HTR-8/SVneo (cell line): ENCODE results near the gene GPR153.
"Not testable (repeated sequence)": the region's sequence is repeated elsewhere in the genome, so short reads cannot be mapped to it uniquely, and the experiment has no call there.

ENCODE experiments used
- DNase-seq: peaks from one replicate; pipeline ENCODE4 v3.0.0; 2011; ENCODE audit warnings: low spot score, mixed read lengths; ENCODE audit not compliant: insufficient read length
- FAIRE-seq: peaks from 2 replicates; lab custom pipeline; 2011; peaks lifted over from hg19 to GRCh38; lab: Jason Lieb, UNC

The GPR153 gene

DNA sequence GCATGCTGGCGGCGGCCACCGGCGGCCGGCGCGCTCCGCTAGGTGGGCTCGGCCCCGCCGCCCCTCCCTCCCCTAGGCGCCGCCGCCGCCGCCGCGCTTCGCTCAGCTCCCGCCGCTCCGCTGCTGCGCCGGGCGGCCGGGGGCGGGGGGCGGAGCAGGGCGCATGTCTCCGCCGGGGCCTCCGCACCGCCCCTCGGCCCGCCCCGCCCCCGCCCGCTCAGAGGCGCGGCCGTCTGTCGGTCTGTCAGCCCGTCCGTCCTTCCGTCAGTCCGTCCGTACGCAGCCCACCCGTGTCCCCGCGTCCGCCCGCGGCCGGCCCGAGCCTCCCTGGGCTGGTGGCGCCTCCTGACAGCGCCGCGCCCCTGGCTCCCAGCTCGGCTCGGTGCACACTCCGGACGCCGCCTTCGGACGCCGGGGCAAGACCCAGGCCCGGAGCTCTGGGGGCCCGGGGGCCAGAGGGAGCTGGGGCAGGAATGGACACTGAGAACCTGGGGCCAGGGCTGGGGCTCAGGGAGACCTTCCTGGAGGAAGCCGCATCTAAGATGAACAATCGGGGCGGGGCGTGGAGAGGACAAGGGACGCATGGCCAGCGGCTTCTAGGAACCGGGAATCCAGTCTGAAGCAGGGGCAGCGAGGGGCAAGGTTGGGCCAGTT lies at the start of gene GPR153:
GPR153 (minus strand) TSS at position 138 of the 654 bp plus-strand sequence. CDS start 6,193 bp downstream, outside the sequence.
- peak; percentile 33 for FAIRE-seq
- peak; percentile 50 for DNase-seq

DNA sequence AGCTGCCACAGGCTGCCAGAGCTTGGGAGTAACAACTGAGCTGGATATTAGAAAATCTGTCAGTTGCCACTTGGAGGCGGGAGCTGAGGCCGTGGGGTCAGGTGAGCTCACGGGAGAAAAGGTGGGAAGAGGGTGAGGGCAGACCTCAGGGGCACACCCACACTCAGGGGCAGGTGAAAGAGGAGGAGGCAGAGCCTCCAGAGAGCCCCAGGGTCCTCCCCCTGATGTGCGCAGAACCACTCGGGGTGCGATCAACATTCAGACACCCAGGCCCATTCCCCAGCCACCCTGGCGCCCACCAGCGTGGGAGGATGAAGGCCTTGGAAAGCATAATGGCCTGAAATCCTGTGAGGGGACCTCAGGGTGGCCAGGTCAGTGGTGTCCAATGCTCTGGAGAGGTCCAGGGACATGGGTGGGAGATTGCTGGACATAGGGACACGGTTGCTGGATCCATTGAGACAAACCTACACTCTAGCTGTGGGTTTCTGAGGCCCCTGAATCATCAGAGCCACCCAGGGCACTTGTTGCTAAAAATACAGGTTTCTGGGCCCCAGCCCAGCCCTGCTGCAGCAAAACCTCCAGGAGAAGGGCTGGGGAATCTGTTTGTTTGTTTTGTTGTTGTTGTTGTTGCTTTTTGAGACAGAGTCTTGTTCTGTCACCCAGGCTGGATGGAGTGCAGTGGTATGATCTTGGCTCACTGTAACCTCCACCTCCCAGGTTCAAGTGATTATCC lies 49.4 kb upstream of the GPR153 start:
- FAIRE-seq (no peak), DNase-seq (no peak)

DNA sequence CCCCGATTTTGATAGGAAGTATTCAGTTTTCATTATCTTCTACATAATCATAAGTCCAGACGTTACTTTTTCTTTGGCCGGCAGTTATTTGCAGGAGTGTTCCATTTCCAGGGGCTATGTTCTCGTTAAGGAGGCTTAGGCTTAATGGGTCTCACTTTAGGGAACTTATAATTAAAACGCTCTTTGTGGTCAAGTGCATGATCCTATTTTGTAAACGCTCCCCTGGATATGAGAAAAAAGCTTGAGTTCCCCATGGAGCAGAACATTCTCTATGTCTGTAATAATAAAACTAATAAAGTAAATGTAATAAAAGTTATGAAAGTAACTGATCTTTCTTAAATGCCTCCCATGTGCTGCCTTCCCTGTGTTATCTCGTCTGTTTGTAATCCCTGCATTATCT lies 48.7 kb upstream of the GPR153 start:
- no peak for FAIRE-seq
- DNase-seq, result no peak

DNA sequence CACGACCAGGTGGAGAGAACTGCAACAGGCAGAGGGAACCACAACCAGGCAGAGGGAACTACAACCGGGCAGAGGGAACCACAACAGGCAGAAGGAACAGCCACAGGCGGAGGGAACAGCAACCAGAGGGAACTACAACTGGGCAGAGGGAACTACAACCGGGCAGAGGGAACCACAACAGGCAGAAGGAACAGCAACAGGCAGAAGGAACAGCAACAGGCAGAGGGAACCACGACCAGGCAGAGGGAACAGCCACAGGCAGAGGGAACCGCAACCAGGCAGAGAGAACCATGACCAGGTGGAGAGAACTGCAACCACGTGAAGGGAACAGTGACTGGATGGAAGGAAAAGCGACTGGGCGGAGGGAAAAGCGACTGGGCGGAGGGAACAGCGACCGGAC lies 47.6 kb upstream of the GPR153 start:
- FAIRE-seq (no peak), DNase-seq (no peak)

DNA sequence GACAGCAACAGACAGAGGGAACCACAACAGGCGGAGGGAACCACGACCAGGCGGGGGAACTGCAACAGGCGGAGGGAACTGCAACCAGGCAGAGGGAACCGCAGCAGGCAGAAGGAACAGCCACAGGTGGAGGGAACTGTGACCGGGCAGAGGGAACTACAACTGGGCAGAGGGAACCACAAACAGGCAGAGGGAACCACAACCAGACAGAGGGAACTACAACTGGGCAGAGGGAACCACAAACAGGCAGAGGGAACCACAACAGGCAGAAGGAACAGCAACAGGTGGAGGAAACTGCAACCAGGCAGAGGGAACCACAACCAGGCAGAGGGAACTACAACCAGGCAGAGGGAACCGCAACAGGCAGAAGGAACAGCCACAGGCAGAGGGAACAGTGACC lies 46.8 kb upstream of the GPR153 start:
- FAIRE-seq, result not testable (repeated sequence)

DNA sequence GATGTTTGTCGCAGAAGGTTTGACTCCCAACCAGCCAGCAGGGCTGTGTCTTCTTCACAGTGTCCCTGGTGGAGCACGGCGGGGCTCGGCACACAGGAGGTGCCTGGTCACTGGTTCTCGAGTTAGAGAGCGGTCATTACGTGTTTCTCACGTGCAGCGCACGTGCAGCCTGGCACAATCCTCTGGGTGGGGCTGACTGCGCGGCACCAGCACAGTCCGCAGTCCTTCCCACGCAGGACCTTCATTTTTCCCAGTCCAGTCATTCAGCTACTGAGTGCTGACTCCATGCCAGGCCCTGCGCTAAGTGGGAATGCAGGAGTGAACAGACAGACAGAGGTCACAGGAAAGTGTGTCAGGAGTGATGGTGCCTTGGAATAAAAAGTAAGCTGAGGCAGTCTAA lies 46.2 kb upstream of the GPR153 start:
- FAIRE-seq (no peak), DNase-seq (no peak)

More for the DNA sequence above, 46.8 kb upstream of the GPR153 start:
- DNase-seq, result not testable (repeated sequence)

DNA sequence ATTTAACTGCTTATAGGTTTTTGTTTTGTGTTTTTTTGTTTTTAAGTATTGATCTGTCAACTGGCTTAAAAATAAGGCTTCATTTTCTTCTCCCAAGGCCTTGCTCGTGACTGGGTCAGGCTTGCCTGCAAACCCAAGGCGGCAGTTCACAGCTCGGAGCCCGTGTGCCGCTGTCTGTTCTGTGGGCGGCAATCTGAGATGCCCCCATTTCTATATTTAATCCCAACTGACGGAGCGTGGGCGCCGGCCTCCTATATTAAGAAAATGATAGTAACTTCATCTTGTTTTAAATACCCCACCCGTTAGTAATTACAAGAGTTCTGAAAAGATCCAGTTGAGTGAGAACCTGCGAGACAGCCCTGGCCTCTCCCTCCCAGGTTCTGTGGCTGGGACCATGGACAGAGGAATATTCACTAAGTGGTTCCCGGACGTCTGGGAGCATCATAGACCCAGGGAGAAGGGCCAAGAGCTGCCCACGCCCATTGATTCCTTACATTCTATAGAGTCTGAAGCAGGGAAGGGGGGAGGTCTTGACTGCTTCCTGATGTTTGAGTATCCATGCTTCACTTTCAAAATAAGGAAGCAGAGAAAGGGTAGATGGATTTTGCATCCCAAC lies 42.6 kb upstream of the GPR153 start:
- DNase-seq (no peak), FAIRE-seq (no peak)

DNA sequence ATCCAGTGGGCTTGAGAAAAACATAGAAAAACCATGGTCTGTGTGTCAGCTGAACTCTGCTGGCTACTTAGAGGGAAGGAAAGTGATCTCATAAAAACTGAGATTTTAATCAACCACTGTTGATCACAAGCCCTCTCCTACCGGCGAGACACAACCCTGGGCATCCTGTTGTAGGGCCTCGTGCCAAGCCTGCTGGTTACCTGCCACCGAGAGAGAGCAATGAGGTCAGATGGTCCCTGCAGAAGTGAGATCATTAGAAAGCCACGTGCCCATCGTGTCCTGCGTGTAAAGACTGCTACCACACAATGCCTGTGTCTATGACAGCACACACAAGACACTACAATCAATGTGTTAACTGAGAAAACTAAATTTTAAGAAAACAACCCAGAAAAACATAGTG lies 41.7 kb upstream of the GPR153 start:
- DNase-seq, result no peak
- FAIRE-seq, result no peak

DNA sequence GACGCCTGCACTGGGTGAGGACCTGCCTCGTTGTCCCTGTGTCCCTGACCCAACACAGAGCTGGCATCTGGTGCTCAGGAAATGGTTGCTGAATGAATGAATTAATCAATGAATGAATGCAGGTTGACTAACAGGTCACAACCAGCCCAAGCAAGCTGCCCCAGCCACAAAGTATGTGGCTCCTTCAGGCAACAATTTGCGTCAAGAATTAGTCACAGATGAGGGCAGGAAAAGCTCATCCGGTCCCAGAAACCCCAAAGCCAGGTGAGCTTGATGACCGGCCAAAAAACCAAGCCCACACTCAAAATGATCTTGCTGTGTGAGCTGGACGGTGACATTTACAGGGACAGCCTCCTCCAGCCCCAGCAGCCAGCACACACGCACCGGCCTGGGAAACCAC lies 40.6 kb upstream of the GPR153 start:
- no peak for FAIRE-seq
- DNase-seq, result no peak

DNA sequence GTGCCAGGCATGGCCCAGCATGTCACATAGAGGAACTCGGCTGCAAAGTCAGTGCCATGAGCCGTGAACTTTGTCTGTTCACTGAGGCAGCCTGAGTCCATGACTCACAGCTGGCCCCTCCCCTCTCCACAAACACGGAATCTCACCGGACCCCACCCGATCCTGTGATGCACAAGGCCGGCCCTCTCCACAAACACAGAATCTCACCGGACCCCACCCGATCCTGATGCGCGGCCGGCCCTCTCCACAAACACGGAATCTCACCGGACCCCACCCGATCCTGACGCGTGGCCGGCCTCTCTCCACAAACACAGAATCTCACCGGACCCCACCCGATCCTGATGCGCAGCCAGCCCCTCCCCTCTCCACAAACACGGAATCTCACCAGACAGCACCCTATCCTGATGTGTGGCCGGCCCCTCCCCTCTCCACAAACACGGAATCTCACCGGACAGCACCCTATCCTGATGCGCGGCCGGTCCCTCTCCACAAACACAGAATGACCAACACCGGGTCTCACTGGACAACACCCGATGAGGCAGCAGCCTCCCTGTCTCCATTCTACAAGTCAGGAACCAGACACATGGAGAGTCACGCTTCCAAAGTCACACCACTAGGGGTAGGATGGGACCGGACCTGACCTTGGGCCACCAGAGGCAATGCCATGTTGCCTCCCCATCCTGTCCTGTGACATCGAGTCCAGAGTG lies 39.6 kb upstream of the GPR153 start:
- no peak for DNase-seq
- no peak for FAIRE-seq

DNA sequence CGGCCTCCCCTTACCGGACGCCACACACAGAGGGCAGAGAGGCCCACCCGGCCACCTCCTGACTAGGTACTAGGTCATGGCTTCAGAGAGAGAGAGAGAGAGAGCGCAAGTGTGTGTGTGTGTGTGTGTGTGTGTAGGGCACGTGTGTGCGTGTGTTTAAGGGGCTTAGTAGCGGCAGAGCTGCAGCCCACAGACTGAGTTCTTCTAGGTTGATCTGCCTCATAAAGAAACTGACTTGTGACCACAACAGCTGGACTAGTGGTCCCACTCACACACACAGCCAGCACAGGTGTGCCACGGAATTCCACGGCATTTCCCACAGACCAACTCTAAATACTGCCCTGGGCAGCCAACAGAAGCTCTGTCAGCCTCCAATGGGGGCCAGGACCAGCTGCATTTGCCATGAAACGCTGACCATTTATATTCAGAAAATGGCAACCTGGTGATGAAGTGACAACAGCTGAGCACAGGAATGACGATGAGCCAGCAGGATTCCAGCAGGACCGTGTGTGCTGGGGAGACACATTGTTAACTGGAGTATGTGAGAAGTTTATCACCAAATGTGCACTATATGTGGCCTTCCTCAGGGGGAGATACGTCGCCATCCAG lies 38.8 kb upstream of the GPR153 start:
- FAIRE-seq (no peak), DNase-seq (no peak)

DNA sequence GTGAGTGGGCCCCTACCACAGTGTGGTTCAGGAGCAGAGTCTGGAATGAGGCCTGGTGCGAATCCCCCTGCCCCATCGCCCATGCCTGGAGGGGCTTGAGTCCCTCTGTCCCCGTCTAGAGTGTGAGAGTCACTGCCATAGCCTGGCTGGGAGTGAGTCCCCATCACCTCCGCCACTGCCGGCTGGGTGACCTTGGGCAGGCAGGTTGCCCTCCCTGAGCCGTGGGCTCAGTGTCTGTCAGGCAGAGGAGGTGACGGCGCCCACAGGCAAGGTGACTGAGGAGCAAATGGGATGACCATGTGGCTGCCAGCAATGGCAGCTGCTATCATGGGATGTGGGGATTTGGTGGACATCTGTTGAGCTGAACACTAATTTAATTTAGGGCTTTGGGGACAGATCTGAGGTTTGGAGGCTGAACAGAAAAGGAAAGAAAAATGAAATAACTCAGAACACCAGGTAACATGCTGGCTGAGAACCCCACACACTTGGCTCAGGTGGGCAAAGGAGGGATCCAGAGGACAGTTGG lies 38.1 kb upstream of the GPR153 start:
- no peak for FAIRE-seq

DNA sequence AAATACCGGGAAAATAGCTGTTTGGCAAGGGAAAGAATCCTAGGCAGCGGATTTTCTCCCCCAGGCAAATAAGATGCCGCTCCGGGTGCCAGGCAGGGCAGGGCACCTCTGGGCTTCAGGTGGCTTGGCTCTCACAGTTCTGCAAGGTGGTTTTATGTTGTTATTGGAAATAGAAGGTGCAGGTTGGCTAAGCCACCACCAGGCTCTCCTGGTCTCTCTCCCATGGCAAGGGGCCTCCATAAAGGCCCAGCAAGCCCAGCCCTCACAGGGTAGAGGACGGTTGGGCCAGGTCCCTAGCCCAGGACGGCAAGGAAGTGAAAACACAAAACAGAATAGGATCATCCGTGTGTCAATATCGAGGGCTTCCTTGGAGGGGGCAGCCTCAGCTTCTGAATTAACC lies 37.6 kb upstream of the GPR153 start:
- no peak for DNase-seq
- FAIRE-seq, result no peak

More for the DNA sequence above, 38.1 kb upstream of the GPR153 start:
- no peak for DNase-seq

DNA sequence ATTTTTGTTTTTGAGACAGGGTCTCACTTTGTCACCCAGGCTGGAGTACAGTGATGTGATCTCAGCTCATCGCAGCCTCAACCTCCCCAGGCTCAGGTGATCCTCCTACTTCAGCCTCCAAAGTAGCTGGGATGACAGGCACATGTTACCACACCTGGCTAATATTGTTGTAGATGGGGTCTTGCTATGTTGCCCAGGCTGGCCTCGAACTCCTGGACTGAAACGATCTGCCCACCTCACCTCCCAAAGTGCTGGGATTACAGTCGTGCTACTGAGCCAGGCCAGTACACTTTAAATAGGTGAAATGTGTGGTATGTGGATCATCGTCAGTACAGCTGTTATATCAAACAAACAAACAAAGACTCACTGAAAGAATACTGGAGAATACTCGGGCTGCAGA lies 35.0 kb upstream of the GPR153 start:
- FAIRE-seq (no peak), DNase-seq (no peak)

DNA sequence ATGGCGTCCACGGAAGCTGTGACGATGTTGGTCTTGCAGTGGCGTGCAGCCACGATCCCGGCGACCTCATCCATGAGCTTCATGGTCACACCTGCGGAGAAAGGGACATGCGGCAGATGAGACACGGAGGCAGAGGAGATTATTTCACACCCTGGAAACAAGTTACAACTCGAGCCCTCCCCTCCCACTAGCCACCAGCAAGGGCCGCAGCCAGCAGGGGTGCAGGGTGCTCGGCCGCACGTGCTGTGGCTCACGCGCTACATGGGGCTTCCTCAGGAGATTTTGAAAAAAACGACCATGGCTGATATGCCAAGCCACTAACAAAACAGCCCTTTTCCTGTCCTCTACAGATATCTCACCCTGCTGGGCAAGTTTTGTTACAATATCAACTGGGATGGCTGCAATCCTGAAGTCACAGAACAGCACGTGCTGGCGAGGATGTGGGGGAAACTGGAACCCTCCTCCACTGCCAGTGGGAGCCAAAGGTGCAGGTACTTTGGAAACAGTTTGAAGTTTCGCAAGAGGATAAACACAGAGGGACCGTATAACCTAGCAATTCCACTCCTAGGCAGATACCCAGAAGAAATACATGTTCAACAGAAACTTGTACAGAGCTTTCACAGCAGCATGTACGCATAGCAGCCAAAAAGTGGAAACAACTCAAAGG lies 34.1 kb upstream of the GPR153 start:
- FAIRE-seq (no peak), DNase-seq (no peak)

DNA sequence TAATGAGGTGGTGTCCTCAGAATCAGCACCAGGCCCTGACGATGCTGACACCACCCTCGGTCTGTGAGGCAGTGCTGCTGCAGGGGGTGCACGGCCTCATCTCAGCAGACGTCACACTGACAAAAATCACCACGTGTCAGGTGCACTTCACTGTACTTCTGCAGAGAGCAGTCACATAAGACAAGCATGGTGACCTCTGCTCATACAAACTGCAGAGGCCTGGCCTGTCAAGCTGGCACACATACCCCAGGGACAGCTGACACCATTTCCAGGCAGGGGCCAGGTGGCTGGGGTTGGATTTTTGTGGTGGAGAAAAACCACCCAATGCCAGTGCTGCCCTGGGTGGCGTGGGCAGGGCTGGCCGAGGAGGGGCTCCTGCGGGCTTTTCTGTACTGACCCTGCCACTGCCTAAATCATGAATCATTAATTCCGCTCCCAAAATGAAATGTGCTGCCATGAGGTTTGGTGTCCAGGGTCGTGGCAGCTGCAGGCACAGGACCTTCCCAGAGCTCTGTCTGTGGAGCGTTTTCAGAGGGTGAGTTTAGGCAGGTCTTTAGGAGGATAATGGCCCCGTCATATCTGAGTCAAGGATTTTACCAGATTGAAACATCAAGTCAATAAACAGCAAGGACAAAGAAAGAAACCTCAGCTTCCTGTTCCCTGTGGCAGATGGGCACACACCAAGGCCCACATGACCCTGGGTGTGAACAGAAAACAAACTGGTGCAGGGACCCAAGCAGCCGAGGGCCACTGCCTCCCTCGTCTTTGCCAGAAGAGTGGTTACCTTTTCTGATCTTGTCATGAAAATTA lies 33.4 kb upstream of the GPR153 start:
- DNase-seq (no peak), FAIRE-seq (no peak)

DNA sequence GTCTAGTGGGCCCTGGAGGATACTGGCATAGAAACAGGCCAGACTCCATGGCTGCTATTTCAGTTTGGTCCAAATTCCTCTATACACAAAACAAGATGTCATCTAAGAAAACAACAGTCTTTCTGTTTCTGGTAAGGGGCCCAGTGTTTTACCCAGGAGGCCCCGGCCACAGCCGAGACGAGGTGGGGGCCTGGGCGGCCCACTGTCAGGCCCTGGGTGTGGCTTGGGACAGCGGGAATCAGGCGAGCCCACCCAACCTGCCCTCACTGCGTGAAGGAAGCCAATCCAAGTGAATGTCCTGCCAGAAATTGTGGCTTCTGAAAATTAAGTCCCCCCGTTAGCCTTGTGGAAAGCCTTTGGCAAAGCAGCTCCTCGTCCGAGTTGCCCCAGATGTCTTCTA lies 31.2 kb upstream of the GPR153 start:
- DNase-seq (no peak), FAIRE-seq (no peak)

DNA sequence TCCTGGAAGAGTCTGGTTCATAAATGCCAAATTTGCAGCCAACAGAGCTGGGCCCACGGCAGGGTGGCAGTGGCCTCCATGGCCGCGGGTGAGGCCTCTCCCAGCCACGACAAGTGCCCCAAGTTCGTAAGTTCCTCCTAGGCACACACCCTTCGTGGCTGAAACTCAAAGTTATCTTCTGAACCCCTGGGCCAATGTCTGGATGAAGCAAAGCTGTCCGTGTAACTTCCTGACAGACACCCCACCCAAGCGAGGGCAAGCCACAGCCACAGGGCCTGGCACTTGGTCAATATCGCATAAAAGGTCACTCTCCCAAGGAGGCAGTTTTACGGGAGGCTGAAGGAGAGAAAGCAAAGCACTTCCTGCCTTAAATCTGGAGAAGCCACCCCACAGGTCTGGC lies 27.8 kb upstream of the GPR153 start:
- DNase-seq (no peak), FAIRE-seq (no peak)

DNA sequence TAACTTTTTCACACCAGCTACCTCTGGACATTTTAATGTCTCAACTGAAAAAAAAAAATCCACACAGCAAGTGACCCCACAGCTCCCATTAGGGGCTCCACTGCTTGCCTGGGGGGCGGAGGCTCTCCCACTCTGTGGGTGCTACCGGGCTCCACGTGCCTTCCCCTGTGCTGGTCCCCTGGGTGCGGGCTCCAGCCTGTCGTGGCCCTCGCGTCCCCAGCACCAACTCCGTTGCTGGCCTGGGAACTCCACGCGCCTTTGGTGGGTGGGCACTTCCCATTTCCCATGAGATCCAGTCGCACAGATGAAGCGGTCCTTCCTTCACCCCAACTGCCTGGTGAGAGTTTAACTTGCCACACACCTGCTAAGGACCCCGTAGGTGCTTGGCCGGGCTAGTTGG lies 27.1 kb upstream of the GPR153 start:
- FAIRE-seq (no peak), DNase-seq (no peak)
